ENCODE measurements around the gene CLEC17A.

GRCh38 chr19:14553939-14554243 lies 29.0 kb upstream of the CLEC17A start:
- TF ChIP-seq, protein P1, sequence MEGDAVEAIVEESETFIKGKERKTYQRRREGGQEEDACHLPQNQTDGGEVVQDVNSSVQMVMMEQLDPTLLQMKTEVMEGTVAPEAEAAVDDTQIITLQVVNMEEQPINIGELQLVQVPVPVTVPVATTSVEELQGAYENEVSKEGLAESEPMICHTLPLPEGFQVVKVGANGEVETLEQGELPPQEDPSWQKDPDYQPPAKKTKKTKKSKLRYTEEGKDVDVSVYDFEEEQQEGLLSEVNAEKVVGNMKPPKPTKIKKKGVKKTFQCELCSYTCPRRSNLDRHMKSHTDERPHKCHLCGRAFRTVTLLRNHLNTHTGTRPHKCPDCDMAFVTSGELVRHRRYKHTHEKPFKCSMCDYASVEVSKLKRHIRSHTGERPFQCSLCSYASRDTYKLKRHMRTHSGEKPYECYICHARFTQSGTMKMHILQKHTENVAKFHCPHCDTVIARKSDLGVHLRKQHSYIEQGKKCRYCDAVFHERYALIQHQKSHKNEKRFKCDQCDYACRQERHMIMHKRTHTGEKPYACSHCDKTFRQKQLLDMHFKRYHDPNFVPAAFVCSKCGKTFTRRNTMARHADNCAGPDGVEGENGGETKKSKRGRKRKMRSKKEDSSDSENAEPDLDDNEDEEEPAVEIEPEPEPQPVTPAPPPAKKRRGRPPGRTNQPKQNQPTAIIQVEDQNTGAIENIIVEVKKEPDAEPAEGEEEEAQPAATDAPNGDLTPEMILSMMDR (IDR thresholded peaks at IDR 0.05): no peak
- no peak for TF ChIP-seq POLR2A (IDR thresholded peaks at IDR 0.05)
